Uterus (tissue), 2 donors: Measurements from ENCODE around the gene STIM1.

Source experiments
- POLR2A ChIP-seq, 2 donors: fragments of 450-650 bp; IDR thresholded peaks; one replicate each; pipeline ENCODE4 v1.6.1; 2016; ENCODE audit warnings: antibody characterized with exemption in 2 of 2, mild to moderate bottlenecking in 1 of 2, moderate library complexity in 1 of 2
- TF ChIP-seq, protein P1 (sequence below), 4 experiments: fragments of 200-600 bp in 2 of 4; fragments of 450-650 bp in 2 of 4; sonication (generic) in 2 of 4; IDR thresholded peaks; one replicate each; pipeline ENCODE4 v1.5.1; 2016 to 2019; ENCODE audit warnings: antibody characterized with exemption in 4 of 4, mild to moderate bottlenecking in 2 of 4, moderate library complexity in 1 of 4

DNA sequence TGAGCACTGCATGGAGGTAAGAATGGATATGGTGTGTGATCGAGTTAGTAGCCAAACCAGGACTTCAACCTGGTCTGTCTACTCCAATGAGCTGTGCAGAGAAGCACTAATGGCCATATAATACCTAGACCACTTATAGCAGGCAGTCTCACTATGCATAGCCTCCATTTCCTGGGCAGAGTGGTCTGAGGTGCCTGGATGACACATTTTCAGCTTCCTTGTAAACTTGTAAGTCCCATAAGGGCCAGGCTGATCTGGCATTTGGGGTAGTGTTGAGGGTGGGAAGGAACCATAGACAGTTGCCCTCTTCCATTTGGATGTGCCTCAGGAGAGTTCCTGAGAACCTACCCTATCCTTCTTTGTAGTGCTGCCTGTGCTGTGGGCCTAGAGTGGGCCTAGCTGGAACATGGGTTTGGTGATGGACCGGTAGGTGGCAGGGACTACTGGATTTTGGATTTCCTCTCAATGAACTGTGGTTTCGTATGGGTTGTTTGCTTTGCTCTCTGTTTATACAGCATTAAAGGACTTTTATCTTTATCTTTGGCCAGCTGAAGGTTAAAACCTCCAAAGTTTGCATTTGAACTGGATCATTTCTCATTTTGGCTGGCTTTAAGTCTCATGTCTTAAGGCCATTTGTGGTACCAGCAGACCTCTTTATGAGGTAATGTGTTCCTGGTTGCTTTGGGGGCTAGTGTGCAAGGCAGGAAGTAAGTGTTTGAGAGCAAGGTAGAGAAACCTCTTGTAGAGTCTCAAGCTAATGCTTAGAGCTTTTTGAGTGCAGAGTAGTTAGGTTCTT, 86.9 kb downstream of the STIM1 start:
- TF ChIP-seq, protein P1, sequence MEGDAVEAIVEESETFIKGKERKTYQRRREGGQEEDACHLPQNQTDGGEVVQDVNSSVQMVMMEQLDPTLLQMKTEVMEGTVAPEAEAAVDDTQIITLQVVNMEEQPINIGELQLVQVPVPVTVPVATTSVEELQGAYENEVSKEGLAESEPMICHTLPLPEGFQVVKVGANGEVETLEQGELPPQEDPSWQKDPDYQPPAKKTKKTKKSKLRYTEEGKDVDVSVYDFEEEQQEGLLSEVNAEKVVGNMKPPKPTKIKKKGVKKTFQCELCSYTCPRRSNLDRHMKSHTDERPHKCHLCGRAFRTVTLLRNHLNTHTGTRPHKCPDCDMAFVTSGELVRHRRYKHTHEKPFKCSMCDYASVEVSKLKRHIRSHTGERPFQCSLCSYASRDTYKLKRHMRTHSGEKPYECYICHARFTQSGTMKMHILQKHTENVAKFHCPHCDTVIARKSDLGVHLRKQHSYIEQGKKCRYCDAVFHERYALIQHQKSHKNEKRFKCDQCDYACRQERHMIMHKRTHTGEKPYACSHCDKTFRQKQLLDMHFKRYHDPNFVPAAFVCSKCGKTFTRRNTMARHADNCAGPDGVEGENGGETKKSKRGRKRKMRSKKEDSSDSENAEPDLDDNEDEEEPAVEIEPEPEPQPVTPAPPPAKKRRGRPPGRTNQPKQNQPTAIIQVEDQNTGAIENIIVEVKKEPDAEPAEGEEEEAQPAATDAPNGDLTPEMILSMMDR (IDR thresholded peaks at IDR 0.05): no peak
- no peak for TF ChIP-seq POLR2A (IDR thresholded peaks at IDR 0.05)
